ENCODE data around the gene NPBWR2.

NPBWR2 gene

DNA sequence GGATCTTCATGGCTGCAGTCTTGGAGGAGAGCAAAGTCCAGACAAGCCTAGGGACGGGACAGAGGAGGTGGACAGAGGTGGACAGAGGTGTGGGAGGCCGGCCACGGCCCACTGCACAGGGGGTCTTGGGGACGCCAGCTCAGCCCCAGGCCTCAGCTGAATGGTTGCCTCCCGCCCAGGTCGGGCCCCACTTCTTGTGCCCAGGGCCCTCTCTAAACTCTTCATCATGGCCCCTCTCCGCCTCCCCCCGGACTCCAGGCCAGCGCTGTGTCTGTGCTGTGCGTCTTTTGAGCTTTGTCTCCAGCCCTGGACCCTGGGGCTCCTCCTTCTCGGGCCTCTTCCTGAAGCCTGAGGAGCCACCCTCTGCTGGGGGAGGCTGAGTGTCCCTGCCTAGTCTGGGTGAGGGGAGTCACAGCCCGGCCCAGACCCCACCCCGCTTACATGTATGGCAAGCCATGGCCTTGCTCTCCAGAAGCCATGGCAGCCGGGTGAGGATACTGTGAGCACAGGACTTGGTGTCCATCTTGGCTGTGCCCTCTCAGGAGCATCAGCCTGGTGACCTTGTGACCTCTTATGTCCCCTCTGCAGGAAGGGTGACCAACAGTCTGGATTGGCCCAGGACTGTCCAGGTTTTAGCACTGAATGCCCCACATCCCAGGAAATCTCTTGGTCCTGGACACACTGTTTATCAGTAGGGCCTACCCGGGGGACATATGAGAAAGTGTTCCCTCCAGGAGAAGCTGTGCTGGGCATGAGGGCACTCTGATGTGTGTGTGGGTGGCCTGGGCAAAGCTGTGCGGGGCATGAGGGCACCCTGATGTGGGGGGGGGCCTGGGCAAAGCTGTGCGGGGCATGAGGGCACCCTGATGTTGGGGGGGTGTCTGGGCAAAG, 9.4 kb upstream of the NPBWR2 start:
- no peak for DNase-seq (ENCODE audit: low read depth)

DNA sequence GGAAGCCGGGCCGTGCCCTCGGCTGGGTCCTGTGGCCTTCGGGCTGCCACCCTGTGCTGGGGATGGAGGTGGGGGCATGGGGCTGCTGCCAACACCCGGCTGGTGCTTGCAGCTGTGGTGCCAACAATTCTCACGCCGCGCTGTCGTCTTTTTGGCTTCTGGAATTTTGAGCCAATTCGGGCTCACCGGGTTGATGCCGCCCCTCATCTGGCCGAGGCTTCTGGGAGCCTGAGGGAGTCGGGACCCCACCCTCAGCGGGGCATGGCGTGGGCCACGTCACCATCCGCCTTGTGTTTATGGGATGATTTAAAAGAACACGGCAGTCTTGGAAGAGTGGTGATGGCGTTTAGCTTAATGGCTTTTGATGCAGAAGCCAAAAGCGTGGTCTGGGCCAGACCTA, 8.7 kb upstream of the NPBWR2 start:
- no peak for DNase-seq (ENCODE audit: low read depth)

DNA sequence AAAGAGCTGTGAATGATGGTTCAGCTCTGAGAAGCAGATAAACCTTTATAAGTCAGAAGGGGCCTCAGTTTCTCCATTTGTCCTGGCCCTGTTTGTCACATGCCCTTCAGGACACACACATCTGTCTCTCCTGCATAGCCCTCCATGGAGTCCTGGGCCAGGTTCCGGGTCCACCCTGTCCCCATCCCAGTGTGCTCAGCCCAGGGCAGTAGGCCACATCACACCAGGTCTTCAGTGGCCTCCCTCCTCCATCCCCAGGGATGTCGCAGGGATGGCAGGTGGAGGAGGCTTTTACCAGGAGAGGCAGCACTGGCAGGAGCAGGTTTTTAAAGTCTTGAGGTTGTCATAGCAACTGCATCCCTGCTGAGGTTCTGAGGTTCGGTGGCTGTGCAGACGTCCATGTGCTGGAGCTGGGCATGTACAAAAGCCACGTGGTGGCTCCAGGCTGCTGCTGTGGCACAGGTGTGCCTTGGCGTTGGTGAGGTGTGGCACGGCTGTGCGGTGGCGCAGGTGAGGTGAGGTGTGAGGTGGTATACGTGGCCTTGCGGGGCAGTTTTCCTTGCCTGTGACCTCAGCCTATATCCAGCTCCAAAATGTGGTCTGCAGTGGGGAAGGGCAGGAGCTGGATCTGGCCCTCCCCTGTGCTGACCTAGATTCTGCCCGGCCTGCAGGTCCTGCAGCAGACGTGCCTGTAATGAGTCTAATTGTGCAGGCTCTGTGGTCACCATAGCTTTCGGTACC, 8.0 kb upstream of the NPBWR2 start:
- no peak for DNase-seq (ENCODE audit: low read depth)

DNA sequence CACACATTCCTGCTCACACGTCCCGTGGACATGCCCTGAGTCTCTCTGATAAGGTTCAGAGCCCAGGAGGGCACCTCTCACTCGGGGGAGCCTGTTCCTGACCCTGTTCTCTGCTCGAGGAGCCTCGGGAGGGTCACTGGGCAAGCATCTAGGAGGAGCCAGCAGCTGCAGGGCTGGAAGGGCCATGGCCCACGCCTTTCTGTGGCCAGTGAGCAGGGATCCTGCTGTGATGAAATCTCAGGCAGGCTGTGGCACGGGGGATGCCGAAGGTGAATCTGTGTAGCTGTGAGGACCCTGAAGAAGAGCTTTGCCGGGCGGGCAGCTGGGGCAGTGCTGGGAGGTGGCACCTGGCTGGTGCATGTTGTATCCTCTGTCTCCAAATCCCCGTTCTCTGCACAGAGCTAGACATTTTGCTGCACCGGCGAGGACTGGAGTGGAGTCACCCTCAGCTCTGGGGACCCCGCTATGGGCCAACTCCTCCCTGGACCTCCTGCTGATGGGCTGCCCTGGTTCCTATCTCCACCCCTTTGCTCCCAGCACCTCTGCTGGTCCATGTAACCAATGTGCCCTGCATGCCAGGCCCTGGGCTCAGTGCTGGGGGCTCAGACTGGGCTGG, 7.1 kb upstream of the NPBWR2 start:
- DNase-seq (ENCODE audit: low read depth): no peak

DNA sequence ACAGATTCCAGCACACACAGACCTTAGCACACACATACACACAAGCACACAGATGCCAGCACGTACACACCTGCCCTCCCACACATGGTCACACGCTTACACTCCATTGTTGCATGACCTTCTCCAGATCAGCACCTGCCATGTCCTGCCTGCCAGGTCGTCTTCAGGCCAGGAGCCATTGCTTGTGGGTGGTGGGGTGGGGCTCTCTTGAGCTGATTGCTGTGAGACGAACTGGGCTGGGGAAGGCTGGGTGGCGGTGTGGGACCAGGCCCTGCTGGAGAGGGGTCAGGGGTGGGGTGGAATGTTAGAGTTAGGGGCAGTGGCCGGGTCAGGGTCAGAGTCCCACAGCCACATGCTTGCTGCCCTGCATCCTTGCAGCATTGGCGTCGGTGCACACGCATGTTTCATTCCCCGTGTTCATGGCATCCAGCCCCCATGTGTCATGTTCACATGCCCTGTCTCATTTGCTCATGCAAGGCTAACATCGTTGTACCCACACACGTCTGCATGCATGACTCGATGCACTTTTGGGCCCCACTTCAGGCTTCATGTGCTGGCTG, 6.5 kb upstream of the NPBWR2 start:
- DNase-seq (ENCODE audit: low read depth): no peak

DNA sequence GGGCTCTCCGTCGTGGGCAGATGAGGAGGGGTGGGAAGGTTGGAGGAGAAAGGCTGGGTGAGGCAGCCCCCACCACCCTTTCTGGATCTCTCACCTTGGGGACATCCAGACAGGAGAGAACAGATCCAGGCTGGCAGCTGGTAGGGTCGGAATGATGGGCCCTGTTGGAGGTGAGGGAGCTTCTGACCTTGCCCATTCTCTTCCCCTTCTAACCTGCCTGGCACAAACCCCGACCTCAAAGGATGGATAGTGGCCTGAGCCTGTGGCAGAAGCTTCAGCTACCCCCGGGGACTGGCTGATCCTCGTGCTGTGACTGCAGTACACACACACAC, 6.0 kb upstream of the NPBWR2 start:
- DNase-seq (ENCODE audit: low read depth): no peak

DNA sequence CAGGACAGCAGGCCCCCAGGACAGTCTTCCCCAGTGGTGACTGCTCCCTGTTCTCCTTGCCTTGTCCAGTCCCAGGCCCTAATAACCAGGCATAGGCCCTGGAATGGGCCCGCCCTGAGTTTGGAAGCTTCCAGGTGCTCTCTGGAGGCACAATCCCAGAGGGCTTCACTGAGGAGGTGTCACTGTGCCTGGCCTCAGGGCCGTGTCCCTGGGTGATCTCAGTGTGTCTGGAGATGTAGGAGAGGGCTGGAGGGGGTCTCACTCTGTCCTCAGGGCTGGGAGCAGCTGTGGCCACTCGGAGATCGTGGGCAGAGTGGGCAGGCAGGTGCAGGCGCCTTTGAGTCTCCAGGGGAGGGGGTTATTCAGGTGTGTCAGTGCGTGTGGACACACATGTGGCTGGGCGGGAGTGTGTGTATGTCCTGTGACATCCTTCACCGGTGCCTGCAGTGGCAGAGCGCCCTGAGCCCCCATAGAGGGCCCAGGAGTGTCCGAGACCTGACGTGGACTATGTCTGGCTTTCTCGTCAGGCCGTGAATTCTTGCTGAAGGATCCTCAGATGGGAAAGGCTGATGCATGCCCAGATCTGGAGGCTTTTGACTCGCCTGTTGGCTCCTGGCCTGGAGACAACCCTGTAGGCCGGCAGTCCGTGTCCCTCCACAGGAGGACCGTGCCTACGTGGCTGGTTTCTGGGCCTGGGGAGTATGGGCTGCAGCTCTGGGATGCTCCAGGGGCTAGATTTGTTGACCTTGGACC, 5.5 kb upstream of the NPBWR2 start:
- no peak for DNase-seq (ENCODE audit: low read depth)

DNA sequence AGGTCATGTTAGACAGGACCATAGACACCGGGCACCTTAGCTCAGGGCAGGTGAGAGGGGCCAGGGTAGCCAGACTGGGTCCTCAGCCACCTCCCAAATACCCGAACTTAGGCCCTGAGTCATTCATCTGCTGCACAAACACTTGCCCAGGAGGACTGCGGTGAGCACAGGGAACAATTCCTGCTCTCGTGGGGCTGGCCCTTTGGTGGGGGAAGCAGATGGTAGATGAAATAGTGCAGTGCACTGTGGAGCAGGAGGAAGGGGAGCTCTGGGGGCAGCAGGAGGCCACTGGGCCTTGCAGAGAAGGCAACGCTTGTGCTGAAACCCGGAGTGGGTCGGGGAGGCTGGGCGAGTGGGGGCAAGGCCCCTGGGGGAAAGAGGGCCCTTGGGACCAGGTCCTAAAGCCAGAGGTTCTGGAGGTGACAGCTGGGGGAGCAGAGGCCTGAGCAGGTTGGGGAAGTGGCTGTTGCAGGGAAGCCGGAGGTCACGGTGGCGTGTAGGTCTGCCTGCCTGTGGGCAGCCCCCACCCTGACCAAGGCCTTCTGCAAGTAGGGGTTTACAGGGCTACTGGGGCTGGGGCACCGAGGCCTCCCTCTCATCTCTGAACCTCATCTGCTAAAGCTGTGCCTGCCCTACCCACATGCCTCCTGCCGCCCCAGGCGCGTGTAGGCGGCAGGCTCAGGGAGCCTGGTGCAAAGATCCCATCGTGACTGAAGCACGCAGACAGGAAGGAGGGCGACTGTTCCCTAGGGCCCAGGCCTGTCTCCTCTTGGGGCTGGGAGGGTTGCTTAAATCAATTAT, 4.7 kb upstream of the NPBWR2 start:
- no peak for DNase-seq (ENCODE audit: low read depth)

DNA sequence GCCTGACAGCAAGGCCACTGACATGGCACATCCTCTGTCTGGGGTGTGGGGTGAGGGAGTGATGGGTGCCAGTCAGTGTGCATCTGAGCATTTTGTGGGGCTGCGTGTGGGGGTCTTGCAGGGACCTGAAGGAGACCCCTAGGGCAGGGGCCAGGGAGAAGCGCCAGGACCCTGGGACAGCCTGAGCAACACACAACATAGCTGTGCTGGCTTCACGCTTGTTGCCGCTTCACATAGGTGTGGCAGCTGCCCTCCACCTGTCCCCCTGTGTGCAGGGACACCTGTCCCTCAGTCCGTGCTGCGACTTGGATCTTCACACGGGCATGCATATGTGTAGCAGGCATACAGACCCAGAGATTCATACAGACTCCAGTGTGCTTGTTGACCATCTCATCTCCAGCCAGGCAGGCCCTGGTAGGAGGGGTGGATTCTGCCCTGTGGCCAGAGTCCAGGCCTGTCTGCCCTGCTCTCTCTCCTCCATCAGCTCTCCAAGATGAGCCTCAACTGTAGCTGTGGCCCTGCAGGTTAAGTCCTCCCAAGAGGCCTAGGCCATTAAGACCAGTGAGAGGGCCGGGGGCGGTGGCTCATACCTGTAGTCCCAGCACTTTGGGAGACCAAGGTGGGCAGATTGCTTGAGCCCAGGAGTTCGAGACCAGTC, 3.2 kb upstream of the NPBWR2 start:
- no peak for DNase-seq (ENCODE audit: low read depth)

DNA sequence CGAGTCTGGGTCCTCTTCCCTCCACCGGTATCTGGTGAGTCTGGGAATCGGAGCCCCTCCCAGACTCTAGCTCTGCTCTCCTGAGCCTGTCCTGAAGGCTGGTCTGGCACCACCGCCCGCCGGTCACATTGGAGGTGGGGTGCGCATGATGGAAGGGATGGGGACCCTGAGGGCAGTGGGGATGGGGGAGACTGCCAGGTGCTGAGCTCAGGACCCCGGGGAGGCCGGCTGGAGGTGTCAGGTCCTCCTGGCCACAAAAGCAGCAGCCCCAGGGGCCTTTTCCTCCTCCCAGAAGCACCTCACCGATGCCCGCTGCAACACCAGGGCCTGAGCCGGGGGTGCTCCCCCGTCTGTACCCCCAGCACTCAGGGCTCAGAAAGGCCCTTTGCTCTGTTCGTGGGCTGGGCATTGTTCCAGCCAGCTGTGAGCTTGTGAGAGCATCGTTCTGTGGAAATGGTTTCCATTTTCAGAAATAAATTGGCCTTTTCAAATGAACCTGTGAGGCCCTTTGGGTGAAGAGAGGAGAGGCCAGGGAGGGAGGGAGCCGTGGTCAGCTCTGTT, 2.5 kb upstream of the NPBWR2 start:
- no peak for DNase-seq (ENCODE audit: low read depth)

DNA sequence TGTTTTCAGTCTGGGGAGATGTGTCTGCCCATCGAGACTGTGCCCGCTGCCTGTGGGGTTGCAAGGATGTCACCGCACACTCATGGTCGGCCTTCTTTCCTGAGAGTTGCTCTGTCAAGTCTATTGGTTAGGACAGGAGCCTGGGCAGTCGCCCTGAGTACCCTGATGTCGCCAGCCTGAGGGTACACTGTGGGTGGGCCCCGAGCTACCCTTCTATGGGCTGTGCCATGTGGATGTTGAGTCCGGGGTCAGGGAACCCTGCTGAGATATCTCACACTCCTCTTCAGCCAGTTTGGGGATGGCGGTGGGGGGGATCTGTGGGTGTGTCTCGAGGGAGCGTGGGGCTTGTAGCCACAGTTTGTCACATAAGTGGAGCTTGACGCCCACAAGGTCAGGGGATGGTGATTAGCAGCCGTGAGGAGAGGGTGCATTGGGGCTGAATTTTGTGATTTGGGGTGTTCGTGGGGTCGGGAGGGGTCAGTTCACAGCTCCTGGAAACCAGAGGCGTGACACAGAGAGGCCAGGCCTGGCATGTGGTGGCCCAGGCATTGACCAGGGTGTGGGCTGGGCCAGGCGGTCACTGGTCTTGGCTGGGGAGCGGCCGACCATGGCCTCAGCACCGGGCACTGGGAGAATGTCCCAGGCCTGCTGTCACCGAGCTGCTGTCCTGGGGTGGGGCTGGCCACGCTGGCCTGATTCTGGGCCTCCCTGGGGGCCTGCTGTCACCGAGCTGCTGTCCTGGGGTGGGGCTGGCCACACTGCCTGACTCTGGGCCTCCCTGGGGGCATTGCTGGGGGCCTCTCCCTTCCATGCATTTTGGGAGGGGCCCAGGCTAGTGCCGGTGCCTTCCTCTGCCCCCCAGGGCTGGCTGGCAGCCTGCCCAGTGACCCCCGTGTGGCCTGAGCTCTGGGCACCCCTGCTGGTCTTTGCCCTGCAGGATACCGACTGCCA, 1.6 kb upstream of the NPBWR2 start:
- DNase-seq (ENCODE audit: low read depth): no peak

DNA sequence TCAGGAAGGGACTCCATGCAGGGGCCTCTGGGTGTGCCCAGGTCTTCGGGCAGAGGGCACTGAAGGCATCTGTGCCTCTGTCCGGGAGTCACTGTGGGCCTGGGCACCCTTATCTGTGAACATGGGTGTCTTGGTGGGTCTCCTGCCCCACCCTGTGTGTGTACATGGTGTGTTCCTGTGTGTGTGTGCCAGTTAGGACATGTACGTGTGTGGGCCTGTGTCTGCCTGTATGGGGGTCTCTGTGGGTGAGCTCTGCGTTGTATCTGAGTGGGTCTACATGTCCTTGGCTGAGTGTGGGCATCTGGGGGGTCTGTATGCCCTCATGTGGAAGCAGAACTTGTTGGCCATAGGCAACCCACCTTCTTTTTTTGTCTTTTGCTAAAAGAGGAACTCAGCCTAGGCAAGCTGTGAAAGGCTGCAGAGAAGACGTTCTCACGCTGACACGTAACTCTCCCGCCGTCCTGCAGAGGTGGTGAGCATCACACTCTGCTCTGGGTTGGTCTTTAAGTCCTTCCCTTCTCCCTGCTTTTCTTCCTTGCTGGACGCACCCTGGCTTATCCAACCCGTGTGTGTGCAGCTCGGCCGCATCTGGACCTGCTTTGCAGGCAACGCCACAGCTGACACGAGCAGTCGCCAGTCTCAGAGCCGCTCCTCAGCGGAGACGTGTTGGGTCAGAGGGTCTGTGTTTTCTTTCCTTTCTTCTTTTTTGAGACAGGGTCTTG, 532 bp upstream of the NPBWR2 start:
- DNase-seq (ENCODE audit: low read depth): no peak

DNA sequence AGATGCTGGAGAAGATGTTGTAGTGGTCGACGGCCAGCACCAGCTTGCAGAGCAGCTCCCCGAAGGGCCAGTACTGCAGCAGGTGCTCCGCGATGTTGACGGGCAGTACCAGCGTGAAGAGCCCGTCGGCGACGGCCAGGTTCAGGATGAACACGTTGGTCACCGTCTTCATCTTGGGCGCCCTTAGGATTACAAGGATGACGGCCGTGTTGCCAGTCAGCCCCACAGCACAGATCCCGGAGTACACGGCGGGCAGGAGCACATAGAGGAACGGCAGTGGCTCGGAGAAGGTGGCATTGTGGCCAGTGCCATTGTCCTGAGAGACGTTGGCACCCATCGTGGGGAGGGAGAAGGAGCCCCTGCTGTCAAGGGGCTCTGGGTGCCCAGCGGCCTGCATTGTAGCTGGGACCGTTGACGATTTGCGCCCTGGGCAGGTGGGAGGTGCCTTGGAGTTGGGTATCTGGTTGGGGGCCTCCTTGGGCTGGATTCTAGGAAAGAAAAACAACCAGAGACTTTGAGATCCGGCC, 867 bp downstream of the NPBWR2 start:
- DNase-seq (ENCODE audit: low read depth): no peak

DNA sequence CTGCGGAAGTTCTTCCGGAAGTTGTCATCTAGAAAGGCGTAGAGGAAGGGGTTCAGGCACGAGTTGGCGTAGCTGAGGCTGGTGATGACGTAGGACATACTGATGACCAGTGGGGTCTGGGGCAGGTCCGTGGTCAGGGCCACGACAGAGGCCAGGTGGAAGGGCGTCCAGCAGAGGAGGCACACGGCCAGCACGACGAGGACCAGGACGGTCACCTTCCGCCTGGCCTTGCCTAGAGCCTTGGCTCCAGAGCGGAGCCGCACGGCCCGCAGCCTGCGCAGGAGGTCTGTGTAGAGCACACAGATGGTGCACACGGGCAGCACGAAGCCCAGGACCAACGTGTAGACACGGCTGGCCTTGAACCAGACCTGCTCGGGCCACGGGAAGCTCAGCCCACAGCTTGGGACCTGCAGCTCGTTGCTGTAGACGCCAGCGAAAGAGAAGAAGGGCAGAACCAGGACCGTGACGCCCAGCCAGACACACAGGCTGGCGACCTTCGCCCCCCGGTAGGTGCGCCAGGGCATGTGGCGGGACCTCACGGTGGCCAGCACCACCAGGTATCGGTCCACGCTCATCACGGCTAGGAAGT, 1.4 kb downstream of the NPBWR2 start:
- no peak for DNase-seq (ENCODE audit: low read depth)

DNA sequence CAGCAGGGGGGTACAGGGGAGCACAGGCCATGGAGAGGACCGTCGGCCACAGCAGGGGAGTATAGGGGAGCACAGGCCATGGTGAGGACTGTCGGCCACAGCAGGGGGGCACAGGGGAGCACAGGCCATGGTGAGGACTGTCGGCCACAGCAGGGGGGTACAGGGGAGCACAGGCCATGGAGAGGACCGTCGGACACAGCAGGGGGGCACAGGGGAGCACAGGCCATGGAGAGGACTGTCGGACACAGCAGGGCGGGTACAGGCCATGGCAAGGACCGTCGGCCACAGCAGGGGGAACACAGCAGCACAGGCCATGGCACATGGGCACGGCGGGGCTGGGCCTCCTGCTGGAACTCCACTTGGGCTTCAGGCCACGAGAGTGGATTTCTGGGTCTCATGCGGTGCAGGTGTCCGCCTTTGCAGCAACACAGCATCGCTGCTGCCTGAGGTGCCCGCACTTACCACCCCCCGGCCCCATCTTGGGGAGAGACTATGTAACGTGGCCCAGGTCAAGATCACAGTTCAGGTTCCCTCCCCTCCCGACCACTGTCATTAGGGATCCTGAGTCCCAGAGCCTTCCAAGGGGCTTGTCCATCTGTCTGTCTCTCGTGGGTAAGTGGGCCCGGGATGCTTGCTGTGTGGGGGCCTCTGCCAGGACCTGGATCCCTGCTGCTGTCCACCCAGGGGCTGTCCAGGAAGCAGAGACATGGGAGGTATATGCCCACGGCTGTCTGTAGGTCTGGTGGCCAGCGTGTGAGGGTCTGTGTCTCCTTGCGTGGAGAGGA, 2.5 kb downstream of the NPBWR2 start:
- DNase-seq (ENCODE audit: low read depth): no peak

DNA sequence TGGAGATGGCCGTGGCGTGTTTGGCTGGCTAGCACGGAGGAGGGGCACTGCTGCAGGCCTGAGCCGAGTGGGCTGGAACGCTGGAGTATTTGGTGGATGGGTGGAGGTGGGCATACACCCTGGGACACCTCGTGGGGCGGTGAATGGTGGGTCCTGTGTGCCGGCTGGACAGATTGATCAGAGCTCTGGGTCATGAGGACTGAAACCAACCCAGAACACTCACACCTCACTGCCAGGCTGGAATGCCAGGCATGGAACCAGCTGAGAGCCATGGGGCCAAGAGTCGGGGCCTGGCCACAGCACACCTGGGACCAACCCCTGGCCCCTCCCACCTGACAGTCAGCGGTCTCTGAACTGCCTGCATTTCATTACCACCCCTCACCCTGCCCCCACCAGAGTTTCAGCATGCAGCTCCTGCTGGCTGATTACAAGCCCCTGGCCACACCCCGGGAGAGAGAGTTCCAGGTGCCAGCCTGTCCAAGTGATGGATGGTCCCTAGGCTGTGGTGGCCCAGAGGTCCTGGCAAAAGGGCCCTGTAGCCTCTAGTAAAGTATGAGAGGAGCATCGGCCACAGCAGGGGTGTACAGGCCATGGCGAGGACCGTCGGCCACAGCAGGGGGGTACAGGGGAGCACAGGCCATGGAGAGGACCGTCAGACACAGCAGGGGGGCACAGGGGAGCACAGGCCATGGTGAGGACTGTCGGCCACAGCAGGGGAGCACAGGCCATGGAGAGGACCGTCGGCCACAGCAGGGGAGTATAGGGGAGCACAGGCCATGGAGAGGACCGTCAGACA, 3.3 kb downstream of the NPBWR2 start:
- DNase-seq (ENCODE audit: low read depth): no peak

Data from GM04503 (cell line).